ENCODE data around the gene DDX24. TPM values are rescaled to one million over a fixed set of nuclear protein-coding genes. Genes with fewer than 3 reads are reported as not detected.

DDX24 gene
- polyA plus RNA-seq, 2 of the 4 experiments (the other 2 are of a cell fraction), result 121 to 161 TPM

GRCh38 chr14:94038510-94038909 is 42.5 kb downstream of the DDX24 start:
- no peak for TF ChIP-seq FOSB (CRISPR knock-in tag; IDR thresholded peaks at IDR 0.05)
- no peak for TF ChIP-seq KDM5A (IDR thresholded peaks at IDR 0.05)
- no peak for TF ChIP-seq BCL3 (IDR thresholded peaks at IDR 0.05)
- TF ChIP-seq NR3C1 (IDR thresholded peaks at IDR 0.05), result no peak
- TF ChIP-seq ZSCAN20 (CRISPR knock-in tag; IDR thresholded peaks at IDR 0.05), result no peak
- TF ChIP-seq, protein P1, sequence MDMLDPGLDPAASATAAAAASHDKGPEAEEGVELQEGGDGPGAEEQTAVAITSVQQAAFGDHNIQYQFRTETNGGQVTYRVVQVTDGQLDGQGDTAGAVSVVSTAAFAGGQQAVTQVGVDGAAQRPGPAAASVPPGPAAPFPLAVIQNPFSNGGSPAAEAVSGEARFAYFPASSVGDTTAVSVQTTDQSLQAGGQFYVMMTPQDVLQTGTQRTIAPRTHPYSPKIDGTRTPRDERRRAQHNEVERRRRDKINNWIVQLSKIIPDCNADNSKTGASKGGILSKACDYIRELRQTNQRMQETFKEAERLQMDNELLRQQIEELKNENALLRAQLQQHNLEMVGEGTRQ (IDR thresholded peaks at IDR 0.05), result no peak
- TF ChIP-seq REST (IDR thresholded peaks at IDR 0.05), result no peak
- no peak for TF ChIP-seq PHF8 (IDR thresholded peaks at IDR 0.05; ENCODE audit: borderline replicate concordance, low read depth)
- TF ChIP-seq MAZ (IDR thresholded peaks at IDR 0.05; ENCODE audit: borderline replicate concordance, low read depth, low read length), result no peak
- TF ChIP-seq, protein P2, sequence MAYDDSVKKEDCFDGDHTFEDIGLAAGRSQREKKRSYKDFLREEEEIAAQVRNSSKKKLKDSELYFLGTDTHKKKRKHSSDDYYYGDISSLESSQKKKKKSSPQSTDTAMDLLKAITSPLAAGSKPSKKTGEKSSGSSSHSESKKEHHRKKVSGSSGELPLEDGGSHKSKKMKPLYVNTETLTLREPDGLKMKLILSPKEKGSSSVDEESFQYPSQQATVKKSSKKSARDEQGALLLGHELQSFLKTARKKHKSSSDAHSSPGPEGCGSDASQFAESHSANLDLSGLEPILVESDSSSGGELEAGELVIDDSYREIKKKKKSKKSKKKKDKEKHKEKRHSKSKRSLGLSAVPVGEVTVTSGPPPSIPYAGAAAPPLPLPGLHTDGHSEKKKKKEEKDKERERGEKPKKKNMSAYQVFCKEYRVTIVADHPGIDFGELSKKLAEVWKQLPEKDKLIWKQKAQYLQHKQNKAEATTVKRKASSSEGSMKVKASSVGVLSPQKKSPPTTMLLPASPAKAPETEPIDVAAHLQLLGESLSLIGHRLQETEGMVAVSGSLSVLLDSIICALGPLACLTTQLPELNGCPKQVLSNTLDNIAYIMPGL (CRISPR knock-in tag; IDR thresholded peaks at IDR 0.05; ENCODE audit: borderline replicate concordance), result no peak
- no peak for TF ChIP-seq HDAC2 (IDR thresholded peaks at IDR 0.05)
- TF ChIP-seq PBX3 (IDR thresholded peaks at IDR 0.05), result no peak
- TF ChIP-seq ESRRA (IDR thresholded peaks at IDR 0.05; ENCODE audit: borderline replicate concordance, low read length), result no peak
- no peak for TF ChIP-seq GATA3 (IDR thresholded peaks at IDR 0.05; ENCODE audit: borderline replicate concordance)
- TF ChIP-seq BHLHE40 (IDR thresholded peaks at IDR 0.05; ENCODE audit: low read depth, low read length), result no peak
- no peak for TF ChIP-seq RFX5 (IDR thresholded peaks at IDR 0.05)
- no peak for TF ChIP-seq SREBF2 (IDR thresholded peaks at IDR 0.05)
- TF ChIP-seq POLR2A (IDR thresholded peaks at IDR 0.05; ENCODE audit: low read length), result no peak
- no peak for TF ChIP-seq NPAS2 (CRISPR knock-in tag; IDR thresholded peaks at IDR 0.05; ENCODE audit: borderline replicate concordance)
- TF ChIP-seq CEBPB (IDR thresholded peaks at IDR 0.05), result no peak
- ChIA-PET POLR2A (no interaction called here), CTCF (interaction anchor here (2.7 to 9.5 kb wide), 3 partner anchors 7 to 99 kb away, joined by 12 to 78 read pairs (median 18); no protein-coding TSS in a partner anchor)
- WGBS (ENCODE audit: missing lambda C conversion rate), result 64% methylated on average over 6 of the region's 7 CpGs
- H3K27ac ChIP-seq, result no peak overlapping the region
- no peak overlapping the region for H3K4me2 ChIP-seq
- H3K4me3 ChIP-seq, result no peak overlapping the region
- H3K4me1 ChIP-seq, result no peaks in the 10 kb centered on the region
- peaks cover 7% of the 10 kb centered on the region; the same call in 1 of the 3 replicates for H3K9me3 ChIP-seq
- no peak for FAIRE-seq
- no peak for ATAC-seq
- no peak for DNase-seq (ENCODE audit: low read depth in 1 of 2, low spot score in 1 of 2)

Measured in A549 (cell line).